ENCODE data around the gene NEMF. TPM values are rescaled to one million over a fixed set of nuclear protein-coding genes. Genes with fewer than 3 reads are reported as not detected.
"Not testable (repeated sequence)": the region's sequence is repeated elsewhere in the genome, so short reads cannot be mapped to it uniquely, and the experiment has no call there.

The NEMF gene, protein sequence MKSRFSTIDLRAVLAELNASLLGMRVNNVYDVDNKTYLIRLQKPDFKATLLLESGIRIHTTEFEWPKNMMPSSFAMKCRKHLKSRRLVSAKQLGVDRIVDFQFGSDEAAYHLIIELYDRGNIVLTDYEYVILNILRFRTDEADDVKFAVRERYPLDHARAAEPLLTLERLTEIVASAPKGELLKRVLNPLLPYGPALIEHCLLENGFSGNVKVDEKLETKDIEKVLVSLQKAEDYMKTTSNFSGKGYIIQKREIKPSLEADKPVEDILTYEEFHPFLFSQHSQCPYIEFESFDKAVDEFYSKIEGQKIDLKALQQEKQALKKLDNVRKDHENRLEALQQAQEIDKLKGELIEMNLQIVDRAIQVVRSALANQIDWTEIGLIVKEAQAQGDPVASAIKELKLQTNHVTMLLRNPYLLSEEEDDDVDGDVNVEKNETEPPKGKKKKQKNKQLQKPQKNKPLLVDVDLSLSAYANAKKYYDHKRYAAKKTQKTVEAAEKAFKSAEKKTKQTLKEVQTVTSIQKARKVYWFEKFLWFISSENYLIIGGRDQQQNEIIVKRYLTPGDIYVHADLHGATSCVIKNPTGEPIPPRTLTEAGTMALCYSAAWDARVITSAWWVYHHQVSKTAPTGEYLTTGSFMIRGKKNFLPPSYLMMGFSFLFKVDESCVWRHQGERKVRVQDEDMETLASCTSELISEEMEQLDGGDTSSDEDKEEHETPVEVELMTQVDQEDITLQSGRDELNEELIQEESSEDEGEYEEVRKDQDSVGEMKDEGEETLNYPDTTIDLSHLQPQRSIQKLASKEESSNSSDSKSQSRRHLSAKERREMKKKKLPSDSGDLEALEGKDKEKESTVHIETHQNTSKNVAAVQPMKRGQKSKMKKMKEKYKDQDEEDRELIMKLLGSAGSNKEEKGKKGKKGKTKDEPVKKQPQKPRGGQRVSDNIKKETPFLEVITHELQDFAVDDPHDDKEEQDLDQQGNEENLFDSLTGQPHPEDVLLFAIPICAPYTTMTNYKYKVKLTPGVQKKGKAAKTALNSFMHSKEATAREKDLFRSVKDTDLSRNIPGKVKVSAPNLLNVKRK
- total RNA-seq, result 10 to 100 TPM; 76.7 to 89.1 TPM

DNA sequence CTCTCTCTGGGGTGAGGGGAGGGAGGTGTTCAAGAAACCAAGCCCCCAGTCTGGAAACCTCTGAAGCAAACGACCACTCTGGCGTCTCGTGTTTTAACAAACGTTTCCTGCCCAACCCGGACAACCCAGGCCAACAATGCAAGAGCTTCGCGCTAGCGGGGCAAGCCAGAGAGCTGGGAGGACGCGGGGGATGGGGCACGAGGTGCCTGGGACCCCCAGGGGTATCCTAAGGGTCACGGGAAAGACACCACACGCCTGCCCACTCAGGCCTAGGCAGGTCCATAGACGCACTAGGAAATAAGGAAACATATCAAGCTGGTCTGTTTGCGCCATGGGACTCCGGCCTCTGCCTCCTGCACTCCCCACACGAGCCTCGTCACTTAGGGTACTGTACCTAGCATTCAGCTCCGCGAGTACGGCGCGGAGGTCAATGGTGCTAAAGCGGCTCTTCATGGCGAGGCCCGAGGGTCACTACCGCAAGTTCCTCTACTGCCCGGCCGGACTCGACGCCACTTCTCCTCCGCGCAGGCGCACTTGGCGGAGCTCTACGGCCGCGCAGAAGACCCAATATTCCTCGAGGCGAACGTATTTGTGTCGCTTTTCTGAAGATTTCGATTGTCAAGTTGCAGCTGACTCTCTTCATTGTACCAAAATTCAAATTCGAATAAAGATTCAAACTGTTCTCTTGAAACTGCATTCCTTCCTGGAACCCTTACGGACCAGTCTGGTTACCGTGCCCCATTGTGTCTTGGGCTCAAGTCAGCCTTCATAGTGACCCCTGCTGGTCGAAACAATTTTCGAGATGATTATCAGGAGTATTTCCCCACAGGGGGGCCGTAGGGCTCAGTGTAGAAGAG is at the start of gene NEMF:
Gene NEMF, minus strand, starts transcription at position 488 of the 857 bp plus-strand sequence. Its CDS starts 35 bp downstream, at position 453.
- CTCF ChIA-PET, result interaction anchor here (0.5 to 10.6 kb wide), 47 partner anchors 9 to 679 kb away, joined by 3 to 164 read pairs (median 4); partner anchors contain the start of genes DNAAF2, KLHDC1, KLHDC2 and MAP4K5
- peak; percentile 90 for DNase-seq
- Mint-ChIP-seq H3K4me1 (peaks cover 45% of the 10 kb centered on the region), H3K27me3 (no peaks in the 10 kb centered on the region), H3K36me3 (ENCODE audit: low read depth) (peaks cover 24% of the 10 kb centered on the region), H3K27ac (peak within 1 kb of the TSS; percentile 97), H3K9me3 (no peaks in the 10 kb centered on the region), H3K4me3 (peak within 1 kb of the TSS; percentile 92)
- POLR2A ChIA-PET, result interaction anchor here (0.5 to 1.8 kb wide), 10 partner anchors 9 to 297 kb away, joined by 3 to 15 read pairs (median 4); partner anchors contain the start of genes KLHDC2, MGAT2 and RPL36AL

DNA sequence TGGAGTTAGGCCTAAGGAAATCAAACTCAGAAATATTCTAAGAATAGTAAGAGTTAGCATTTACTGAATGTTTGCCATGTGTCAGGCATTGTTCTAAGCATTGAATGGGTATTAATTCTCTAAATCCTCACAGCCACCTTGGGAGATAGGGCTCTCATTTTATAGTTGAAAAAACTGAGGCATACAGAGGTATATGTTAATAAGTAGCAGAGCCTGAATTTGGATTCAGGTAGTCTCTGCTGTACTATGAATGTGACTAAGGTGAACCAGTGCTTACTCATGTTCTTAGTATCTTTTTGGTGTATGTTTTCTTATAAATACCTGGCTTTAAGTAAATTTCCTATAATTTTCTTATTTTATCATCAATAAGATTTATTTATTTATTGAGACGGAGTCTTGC is 48.4 kb upstream of the NEMF start:
- DNase-seq, result no peak
- Mint-ChIP-seq H3K27me3 (no peaks in the 10 kb centered on the region), H3K36me3 (ENCODE audit: low read depth) (peaks cover 40% of the 10 kb centered on the region), H3K4me1 (peaks cover 35% of the 10 kb centered on the region), H3K27ac (no peak overlapping the region), H3K4me3 (no peak overlapping the region), H3K9me3 (no peaks in the 10 kb centered on the region)
- ChIA-PET CTCF (interaction anchor here (1.0 kb wide), 1 partner anchor 38 kb away, joined by 3 read pairs; no protein-coding TSS in a partner anchor), POLR2A (no interaction called here)

DNA sequence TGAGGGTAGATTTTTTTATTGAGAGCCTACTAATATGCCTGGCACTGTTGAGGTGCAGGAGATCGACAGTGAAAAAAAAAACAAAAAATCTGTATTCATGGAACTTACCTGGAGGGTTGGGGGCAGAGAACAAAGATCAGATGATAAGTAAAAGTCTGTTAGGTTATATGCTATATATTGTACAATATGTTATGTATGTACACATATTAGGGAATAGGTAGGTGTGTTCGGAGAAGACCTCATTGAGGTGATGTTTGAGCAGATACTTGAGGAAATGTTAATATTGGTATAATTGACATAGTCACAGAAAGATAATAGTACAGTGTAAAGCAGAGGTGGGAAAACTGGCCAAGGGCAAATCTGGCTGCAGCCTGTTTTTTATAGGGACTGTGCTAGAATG is 45.9 kb upstream of the NEMF start:
- no peaks in the 10 kb centered on the region for H3K9me3 Mint-ChIP-seq
- H3K27me3 Mint-ChIP-seq, result no peaks in the 10 kb centered on the region
- no peak for DNase-seq
- peak overlapping the region; percentile 77 for H3K27ac Mint-ChIP-seq
- peaks cover 59% of the 10 kb centered on the region for H3K36me3 Mint-ChIP-seq (ENCODE audit: low read depth)
- peaks cover 33% of the 10 kb centered on the region for H3K4me1 Mint-ChIP-seq
- ChIA-PET POLR2A (no interaction called here), CTCF (interaction anchor here (0.6 to 1.1 kb wide), 2 partner anchors 19 to 46 kb away, joined by 3 read pairs; no protein-coding TSS in a partner anchor)
- H3K4me3 Mint-ChIP-seq, result peak overlapping the region; percentile 97

DNA sequence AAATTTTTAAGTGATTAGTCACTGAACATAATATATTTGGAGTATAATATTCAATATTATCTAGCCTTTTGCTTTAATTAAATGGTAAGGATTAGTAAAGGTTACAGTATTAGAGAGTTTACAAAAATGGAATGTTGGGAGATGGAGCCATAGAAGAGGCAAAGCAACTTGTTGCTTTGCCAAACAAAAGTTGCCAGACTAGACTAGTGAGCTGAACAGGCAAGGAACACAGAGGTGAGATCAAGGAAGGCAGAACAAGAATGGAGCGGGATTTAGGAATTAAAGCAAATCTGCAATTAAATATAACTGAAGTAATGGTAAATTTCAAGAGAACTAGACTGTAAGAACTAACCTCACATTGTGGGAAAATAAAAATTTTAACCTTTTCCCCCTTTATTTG is 45.4 kb upstream of the NEMF start:
- Mint-ChIP-seq H3K4me1 (peaks cover 31% of the 10 kb centered on the region), H3K27me3 (no peaks in the 10 kb centered on the region), H3K4me3 (peak overlapping the region; percentile 97), H3K27ac (peak overlapping the region; percentile 90), H3K9me3 (no peaks in the 10 kb centered on the region), H3K36me3 (ENCODE audit: low read depth) (peaks cover 60% of the 10 kb centered on the region)
- ChIA-PET CTCF (interaction anchor here (0.6 kb wide), 1 partner anchor 9 kb away, joined by 3 read pairs; no protein-coding TSS in a partner anchor), POLR2A (no interaction called here)
- DNase-seq, result no peak

DNA sequence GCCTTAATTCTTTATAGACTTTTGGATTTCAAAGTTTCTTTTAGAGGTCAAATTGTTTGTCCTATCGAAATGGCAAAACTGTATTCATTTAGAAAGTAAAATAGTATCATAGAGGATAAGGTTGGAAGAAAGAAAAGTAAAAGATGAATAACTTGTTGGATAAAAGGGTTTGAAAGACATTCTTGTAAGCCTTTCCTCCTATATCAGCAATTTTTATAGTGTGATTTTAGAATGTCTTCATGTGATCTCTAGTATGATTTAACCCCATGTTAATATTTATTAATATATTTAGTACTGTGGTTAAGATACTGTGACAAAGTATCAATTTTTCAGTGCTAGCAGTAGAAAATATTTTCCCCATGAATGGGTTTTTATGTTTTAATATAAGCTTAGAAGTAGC is 44.8 kb upstream of the NEMF start:
- no peak for DNase-seq
- Mint-ChIP-seq H3K36me3 (ENCODE audit: low read depth) (peaks cover 60% of the 10 kb centered on the region), H3K27ac (peak overlapping the region; percentile 88), H3K4me3 (peak overlapping the region; percentile 97), H3K4me1 (peaks cover 30% of the 10 kb centered on the region), H3K9me3 (no peaks in the 10 kb centered on the region), H3K27me3 (no peaks in the 10 kb centered on the region)
- CTCF ChIA-PET, result interaction anchor here (0.6 kb wide), 1 partner anchor 10 kb away, joined by 3 read pairs; no protein-coding TSS in a partner anchor
- POLR2A ChIA-PET, result no interaction called here

DNA sequence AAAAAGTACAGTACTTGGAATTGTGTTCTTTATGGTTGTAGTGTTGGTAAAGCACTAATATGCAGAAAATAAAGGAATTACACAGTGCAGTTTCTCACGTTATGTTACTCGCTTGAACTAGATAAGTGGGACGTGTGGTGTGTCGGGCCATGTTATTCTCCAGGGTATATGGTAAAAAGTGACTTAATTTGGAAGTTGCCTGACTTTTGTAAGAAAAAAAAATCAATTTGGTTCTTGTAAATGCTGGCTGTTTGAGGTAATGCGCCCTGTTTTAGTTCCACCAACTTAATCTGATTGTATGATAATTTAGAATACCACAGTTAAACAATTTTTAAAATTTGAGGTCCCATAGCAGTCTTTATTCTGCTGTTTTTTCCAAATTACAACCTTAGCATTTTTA is 44.4 kb upstream of the NEMF start:
- Mint-ChIP-seq H3K9me3 (no peaks in the 10 kb centered on the region), H3K27me3 (no peaks in the 10 kb centered on the region), H3K36me3 (ENCODE audit: low read depth) (peaks cover 59% of the 10 kb centered on the region), H3K4me3 (peak overlapping the region; percentile 97), H3K4me1 (peaks cover 31% of the 10 kb centered on the region), H3K27ac (peak overlapping the region; percentile 88)
- ChIA-PET POLR2A (no interaction called here), CTCF (no interaction called here)
- DNase-seq, result no peak

DNA sequence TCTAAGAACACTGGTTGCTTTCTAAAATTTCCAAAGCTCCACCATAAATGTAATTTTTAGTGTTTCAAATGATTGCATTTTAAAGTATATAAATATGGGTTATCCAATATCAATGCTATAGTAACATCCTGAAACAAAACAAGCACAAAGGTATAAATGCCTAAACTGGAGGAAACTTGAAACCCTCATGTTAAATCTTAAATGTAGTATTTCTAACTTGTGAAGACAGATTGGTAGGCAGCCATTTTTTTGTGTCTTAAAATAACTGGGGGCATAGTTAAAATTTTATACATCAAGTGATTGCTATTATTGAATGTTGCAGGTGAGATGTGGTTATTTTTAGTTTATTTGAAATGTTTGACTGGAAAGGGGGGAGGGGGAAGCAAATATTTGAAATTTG is 43.7 kb upstream of the NEMF start:
- not testable (repeated sequence) for DNase-seq, H3K9me3 Mint-ChIP-seq, H3K27me3 Mint-ChIP-seq
- ChIA-PET POLR2A (interaction anchor here (0.8 to 1.5 kb wide), 5 partner anchors 34 to 166 kb away, joined by 3 to 5 read pairs (median 4); no protein-coding TSS in a partner anchor), CTCF (interaction anchor here (0.9 to 1.6 kb wide), 3 partner anchors 15 to 210 kb away, joined by 3 to 5 read pairs (median 3); no protein-coding TSS in a partner anchor)
- peaks cover 36% of the 10 kb centered on the region for H3K4me1 Mint-ChIP-seq
- H3K4me3 Mint-ChIP-seq, result peak overlapping the region; percentile 97
- peak overlapping the region; percentile 99 for H3K27ac Mint-ChIP-seq
- H3K36me3 Mint-ChIP-seq (ENCODE audit: low read depth), result peaks cover 59% of the 10 kb centered on the region

DNA sequence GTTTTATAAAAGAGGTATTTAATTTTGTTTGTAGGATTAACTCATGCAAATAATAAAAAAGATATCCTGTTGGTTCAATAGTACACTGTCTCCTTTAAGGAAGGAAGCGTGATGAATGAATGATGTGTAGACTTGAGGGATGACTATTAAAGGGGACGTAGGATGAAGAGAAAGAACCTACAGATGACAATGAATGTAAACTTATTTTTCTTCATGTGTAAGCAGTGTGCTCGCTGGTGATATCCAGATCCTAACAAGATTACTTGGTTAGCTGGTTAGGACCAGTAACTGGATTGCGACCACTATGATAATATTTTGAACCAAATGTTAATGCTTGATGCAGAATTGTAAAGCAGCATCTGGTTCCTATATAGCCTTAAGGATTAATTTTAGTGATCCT is 42.9 kb upstream of the NEMF start:
- POLR2A ChIA-PET, result interaction anchor here (1.0 to 1.5 kb wide), 4 partner anchors 33 to 167 kb away, joined by 3 to 5 read pairs (median 4); no protein-coding TSS in a partner anchor
- CTCF ChIA-PET, result interaction anchor here (0.9 to 1.6 kb wide), 3 partner anchors 16 to 211 kb away, joined by 3 to 5 read pairs (median 3); no protein-coding TSS in a partner anchor
- no peaks in the 10 kb centered on the region for H3K9me3 Mint-ChIP-seq
- H3K27ac Mint-ChIP-seq, result peak overlapping the region; percentile 99
- DNase-seq, result no peak
- no peaks in the 10 kb centered on the region for H3K27me3 Mint-ChIP-seq
- peaks cover 59% of the 10 kb centered on the region for H3K36me3 Mint-ChIP-seq (ENCODE audit: low read depth)
- H3K4me1 Mint-ChIP-seq, result peaks cover 40% of the 10 kb centered on the region
- H3K4me3 Mint-ChIP-seq, result peak overlapping the region; percentile 97

DNA sequence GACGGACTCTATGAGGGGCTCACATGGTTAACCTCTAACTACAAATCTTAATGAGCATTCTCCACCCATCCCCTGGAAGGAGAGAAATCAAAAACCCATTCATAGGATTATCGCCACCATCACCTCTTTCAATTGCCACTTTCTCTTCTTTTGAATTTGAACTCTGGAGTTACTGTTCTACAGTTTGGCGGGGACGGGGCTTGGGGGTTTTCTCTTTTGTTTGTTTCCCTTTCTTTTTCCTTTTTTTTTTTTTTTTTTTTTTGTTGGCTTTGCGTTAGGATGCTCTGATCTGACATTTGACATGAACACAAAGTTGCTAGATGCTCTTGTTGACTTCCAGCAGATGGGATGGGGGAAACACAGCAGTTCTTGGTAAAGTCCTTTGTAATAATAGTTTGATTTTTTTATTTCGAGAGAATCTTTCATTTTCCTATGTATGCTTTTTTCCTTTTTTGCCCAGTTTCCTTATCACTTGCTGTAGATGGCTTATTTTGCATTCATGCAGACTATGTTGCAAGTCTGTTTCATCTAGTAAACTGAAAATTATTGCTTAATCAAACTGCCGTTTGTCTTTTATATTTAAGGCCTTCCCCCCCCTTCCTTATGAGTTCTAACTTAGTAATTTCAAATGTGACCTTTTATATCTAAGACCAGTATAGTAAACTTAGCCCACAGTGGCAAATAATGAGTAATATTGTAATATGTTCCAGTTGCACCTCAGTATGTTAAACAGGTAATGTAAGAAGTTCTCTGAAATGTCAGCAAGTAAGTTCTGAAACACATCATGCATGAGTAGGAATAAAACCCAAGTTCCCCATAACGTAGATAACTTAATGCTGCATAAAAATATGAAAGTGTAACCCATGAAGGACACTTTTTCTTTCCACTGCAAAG is 41.9 kb upstream of the NEMF start:
- ChIA-PET CTCF (interaction anchor here (0.6 to 3.6 kb wide), 3 partner anchors 32 to 143 kb away, joined by 3 to 22 read pairs (median 4); no protein-coding TSS in a partner anchor), POLR2A (interaction anchor here (1.5 kb wide), 1 partner anchor 168 kb away, joined by 3 read pairs; no protein-coding TSS in a partner anchor)
- H3K36me3 Mint-ChIP-seq (ENCODE audit: low read depth), result peaks cover 56% of the 10 kb centered on the region
- H3K27ac Mint-ChIP-seq, result peak overlapping the region; percentile 99
- DNase-seq, result peak; percentile 37
- H3K4me3 Mint-ChIP-seq, result peak overlapping the region; percentile 97
- H3K27me3 Mint-ChIP-seq, H3K9me3 Mint-ChIP-seq: not testable (repeated sequence)
- peaks cover 36% of the 10 kb centered on the region for H3K4me1 Mint-ChIP-seq

DNA sequence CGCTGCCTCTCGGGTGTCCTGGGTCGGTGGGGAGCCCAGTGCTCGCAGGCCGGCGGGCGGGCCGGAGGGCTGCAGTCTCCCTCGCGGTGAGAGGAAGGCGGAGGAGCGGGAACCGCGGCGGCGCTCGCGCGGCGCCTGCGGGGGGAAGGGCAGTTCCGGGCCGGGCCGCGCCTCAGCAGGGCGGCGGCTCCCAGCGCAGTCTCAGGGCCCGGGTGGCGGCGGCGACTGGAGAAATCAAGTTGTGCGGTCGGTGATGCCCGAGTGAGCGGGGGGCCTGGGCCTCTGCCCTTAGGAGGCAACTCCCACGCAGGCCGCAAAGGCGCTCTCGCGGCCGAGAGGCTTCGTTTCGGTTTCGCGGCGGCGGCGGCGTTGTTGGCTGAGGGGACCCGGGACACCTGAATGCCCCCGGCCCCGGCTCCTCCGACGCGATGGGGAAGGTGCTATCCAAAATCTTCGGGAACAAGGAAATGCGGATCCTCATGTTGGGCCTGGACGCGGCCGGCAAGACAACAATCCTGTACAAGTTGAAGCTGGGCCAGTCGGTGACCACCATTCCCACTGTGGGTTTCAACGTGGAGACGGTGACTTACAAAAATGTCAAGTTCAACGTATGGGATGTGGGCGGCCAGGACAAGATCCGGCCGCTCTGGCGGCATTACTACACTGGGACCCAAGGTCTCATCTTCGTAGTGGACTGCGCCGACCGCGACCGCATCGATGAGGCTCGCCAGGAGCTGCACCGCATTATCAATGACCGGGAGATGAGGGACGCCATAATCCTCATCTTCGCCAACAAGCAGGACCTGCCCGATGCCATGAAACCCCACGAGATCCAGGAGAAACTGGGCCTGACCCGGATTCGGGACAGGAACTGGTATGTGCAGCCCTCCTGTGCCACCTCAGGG is 41.0 kb upstream of the NEMF start:
- ChIA-PET POLR2A (interaction anchor here (0.6 to 1.3 kb wide), 3 partner anchors 26 to 288 kb away, joined by 3 read pairs; no protein-coding TSS in a partner anchor), CTCF (interaction anchor here (0.6 to 3.6 kb wide), 11 partner anchors 12 to 212 kb away, joined by 3 to 22 read pairs (median 4); no protein-coding TSS in a partner anchor)
- Mint-ChIP-seq H3K4me1 (peaks cover 30% of the 10 kb centered on the region), H3K27ac (peak overlapping the region; percentile 99), H3K9me3 (no peaks in the 10 kb centered on the region), H3K27me3 (no peaks in the 10 kb centered on the region), H3K36me3 (ENCODE audit: low read depth) (peaks cover 52% of the 10 kb centered on the region), H3K4me3 (peak overlapping the region; percentile 97)
- peak; percentile 81 for DNase-seq
